ENCODE results near the gene CSRNP2.
"Not testable (repeated sequence)": the region's sequence is repeated elsewhere in the genome, so short reads cannot be mapped to it uniquely, and the experiment has no call there.

Gene CSRNP2

DNA sequence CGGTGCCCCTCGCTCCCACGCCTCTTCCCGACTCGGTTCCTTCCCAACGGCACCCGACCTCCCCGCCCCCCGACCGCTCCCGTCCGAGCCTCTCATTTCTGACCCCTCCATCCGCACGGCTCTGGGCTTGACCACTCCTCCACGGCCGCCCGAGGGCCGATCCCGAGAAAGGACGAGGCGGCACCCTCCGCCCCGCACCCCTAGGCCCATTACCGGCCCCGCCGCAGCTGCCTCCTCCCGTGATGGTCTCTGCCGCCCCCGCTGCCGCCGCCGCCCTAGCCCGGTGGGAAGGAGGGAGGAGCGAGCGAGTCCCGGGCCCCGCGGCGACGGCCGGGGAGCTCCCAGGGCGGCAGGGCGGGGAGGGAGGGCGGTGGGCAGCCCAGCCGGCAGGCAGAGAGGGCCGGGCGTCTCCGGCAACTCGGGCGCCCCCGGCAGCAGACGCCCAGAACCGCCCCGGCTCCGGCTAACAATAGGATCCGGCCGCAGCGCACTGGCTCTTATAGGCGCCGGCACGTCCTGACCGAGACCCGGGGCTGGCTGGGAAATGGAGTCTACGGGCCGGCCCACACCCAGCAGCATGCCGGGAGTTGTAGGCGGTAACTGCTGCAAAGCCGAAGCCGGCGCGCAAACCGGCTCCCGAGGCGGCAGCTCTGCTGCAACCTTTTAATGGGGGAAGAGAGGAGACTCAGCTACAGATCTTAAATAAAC lies at the start of gene CSRNP2:
Gene CSRNP2, minus strand, starts transcription at position 471 of the 708 bp plus-strand sequence. CDS start 7,035 bp downstream, outside the sequence.
- peak; percentile 90 for DNase-seq (ENCODE audit: low read depth)

- DNase-seq (ENCODE audit: low read depth) = no peak
These were observed 49.3 kb upstream of the CSRNP2 start for GRCh38 chr12:51132693-51133092.

DNA sequence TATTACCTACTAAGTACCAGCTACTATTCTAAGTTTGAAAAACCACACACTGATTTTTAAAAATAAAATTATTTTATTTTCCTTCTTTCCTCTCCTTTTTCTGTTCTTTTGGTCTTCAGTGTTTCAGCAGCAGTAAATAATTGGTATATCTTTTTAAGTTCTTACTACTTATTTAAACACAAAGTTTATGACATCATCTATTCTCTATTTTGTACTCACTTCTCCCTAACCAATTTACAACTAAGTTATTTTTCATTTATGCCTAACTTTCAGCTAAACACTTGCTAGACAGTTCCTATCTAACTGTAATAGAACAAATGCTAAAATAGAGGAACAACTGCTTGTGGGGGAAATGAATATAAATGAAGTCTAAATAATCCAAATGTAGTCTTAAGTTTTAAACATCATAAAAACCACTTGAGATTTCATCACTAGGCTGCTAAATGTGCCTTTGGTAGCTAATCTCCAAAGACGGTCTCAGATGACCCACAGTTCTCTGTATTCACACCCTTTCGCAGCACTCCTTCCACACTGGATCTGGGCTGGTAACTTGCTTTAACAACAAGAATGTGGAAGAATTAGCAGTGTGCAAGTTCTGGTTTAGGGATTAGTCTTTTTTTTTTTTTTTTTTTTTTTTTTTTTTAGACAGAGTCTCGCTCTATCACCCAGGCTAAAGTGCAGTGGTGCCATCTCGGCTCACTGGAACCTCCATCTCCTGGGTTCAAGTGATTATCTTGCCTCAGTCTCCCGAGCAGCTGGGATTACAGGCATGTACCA lies 48.5 kb upstream of the CSRNP2 start:
- no peak for DNase-seq (ENCODE audit: low read depth)

DNA sequence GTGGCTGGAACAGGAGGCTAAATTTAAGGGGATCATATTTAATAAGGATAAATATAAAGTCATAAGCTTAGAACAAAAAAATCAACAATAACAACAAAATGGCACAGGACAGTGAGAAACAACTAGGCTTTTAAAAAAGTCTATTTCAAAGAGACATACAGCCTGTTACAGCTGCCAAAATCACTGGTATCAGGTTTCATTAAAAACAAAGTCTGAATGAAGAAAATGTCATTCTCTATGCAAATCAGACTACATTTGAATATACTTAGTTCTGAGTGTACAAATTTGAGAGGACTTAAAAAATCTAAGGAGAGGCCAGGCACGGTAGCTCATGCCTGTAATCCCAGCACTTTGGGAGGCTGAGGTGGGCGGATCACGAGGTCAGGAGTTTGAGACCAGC lies 45.5 kb upstream of the CSRNP2 start:
- no peak for DNase-seq (ENCODE audit: low read depth)

DNA sequence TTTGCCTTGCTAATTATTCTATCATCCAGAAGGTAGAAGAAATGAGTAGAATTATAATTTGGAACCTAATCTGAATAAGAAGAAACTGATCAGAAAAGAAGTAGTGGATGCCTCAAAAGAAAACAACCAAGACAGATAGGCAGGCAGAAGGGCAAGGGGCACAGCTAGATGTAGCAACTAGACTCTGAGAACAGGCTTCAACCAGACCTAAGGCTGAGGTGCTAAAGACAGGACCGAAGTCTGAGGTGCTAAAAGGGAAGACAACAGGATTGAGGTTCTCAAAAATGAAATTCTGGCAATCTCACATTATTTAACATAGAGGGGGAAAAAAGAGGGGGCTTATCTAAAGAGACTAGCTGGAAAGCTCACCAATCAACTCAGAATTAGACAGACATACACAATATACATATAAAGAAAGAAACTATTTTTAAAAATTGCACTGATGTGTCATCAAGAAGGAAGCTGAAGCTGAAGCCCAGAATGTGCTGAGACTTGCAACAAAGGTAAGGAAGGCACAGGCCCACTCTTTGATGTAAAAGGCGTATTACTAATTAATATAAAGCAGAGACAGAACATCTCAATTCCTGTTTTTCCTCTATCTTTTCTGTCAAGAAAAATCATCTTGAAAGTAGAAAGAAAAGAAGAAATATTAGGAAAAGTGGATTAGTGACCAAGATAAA lies 43.8 kb upstream of the CSRNP2 start:
- no peak for DNase-seq (ENCODE audit: low read depth)

GRCh38 chr12:51126297-51126696 lies 42.9 kb upstream of the CSRNP2 start:
- DNase-seq (ENCODE audit: low read depth) = no peak

- DNase-seq (ENCODE audit: low read depth) = no peak
These were observed 41.1 kb upstream of the CSRNP2 start for GRCh38 chr12:51124504-51124903.

- DNase-seq (ENCODE audit: low read depth) = no peak
These were observed 39.4 kb upstream of the CSRNP2 start for GRCh38 chr12:51122844-51123243.

DNA sequence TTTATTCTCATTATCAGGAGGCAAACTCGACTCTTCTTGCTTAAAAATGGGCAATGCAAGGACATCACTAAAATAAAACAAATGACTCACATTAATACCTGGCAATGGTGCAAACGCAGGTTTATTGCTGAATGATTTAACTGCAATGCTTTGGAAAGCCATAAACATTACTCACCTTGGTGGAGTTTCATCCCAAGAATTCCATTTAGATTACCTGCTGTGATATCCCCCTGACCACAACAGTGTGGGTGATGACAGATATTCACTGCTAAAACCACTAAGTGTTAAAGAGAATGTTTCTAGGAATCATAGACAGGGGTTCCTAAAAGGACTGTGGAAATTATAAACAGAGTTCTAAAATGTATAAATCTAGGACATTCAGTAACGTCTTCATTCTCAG lies 35.3 kb upstream of the CSRNP2 start:
- no peak for DNase-seq (ENCODE audit: low read depth)

DNA sequence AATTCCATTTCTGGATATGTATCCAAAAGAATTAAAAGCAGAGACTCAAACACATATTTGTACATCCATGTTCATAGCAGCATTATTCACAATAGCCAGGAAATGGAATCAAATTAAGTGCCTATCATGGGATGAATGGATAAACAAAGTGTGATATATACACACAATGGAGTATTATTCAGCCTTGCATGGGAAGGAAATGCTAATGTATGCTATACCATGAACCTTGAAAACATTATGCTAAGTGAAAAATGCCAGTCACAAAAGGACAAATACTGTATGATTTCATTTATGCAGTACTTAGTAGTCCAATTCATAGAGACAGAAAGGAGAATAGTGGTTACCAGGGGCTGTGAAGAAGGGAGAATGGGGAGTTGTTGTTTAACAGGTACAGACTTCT lies 32.1 kb upstream of the CSRNP2 start:
- DNase-seq (ENCODE audit: low read depth) = no peak

DNA sequence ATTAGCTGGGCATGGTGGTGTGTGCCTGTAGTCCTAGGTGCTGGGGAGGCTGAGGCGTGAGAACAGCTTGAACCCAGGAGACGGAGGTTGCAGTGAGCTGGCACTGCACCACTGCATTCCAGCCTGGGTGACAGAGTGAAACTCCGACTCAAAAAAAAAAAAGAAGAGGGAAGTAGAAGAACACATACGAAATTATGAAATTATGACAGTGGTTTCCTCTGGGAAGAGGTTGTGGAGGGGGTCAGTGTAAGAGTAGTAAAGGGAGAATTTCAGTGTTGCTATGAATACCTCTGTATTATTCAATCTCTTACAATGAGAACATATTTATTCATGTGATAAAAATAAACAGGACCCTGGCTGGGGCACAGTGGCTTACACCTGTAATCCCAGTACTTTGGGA lies 24.7 kb upstream of the CSRNP2 start:
- DNase-seq (ENCODE audit: low read depth) = no peak

DNA sequence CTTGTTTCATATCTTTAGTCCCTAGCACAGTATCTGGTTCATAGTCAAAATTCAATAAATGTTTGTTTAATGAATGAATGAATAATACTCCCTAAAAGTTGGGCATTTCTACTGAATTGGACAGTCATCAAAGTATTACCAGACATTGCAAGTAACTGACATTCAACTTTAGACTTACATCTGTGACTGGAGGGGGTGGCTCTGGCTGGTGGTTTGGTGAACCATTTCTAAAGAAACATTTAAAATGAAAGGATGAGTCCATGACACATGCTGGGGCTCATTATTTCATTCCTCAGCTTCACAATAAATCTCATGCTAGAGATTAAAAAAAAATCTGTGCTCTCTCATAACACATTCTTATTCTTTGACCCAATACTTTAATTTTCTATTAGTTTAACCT lies 20.6 kb upstream of the CSRNP2 start:
- DNase-seq (ENCODE audit: low read depth) = no peak

GRCh38 chr12:51098611-51099010 lies 15.2 kb upstream of the CSRNP2 start:
- no peak for DNase-seq (ENCODE audit: low read depth)

DNA sequence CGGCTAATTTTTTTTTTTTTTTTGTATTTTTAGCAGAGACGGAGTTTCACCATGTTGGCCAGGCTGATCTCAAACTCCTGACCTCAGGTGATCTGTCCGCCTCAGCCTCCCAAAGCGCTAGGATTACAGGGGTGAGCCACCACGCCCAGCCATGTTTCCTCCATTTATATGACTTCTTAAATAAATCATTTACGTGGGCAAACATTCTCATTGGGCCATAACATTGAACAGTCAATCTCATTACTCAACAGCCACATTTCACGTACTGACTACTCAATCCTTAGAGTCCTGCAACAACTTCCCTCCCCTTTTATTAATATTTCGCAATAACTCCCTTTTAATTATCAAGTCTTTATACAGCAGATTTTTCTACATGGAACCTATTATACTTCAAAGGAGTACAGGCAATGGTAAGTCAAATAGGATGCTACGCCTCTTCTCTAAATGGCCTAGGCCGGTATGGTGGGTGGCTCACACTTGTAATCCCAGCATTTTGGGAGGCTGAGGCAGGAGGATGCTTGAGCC lies 7.4 kb upstream of the CSRNP2 start:
- no peak for DNase-seq (ENCODE audit: low read depth)

GRCh38 chr12:51087818-51088217 lies 4.4 kb upstream of the CSRNP2 start:
- DNase-seq (ENCODE audit: low read depth) = no peak

- no peak for DNase-seq (ENCODE audit: low read depth)
These were observed 3.5 kb upstream of the CSRNP2 start for GRCh38 chr12:51086933-51087332.

GRCh38 chr12:51085757-51086156 lies 2.4 kb upstream of the CSRNP2 start:
- no peak for DNase-seq (ENCODE audit: low read depth)

DNA sequence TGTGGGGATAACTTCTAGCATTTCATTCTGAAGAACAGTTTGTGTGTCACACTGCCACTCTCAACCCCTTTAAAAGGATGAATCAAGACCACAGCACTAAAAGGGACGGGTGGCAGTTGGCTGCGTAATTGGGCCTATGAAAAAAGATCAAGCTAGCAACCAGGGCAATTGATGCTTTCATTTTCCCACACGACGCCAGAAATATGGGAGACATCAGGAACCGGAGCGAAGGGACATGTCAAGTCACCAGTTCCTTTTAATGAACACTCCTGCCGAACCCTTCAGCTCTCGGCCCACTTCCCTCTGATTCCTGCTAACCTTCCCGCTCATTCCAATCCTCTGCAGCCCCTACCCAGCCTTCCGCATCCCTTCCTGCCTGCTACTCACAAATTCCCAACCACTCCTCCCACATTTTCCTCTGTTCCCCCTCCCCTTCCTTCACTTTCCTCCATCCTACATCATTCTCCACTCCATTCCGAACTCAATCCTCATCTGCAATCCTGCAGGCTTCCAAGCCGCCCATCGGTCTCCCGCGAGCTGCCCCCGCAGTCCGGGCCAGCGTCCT lies 753 bp downstream of the CSRNP2 start:
- no peak for DNase-seq (ENCODE audit: low read depth)

- DNase-seq (ENCODE audit: low read depth) = no peak
These were observed 2.0 kb downstream of the CSRNP2 start for GRCh38 chr12:51081421-51081820.

DNA sequence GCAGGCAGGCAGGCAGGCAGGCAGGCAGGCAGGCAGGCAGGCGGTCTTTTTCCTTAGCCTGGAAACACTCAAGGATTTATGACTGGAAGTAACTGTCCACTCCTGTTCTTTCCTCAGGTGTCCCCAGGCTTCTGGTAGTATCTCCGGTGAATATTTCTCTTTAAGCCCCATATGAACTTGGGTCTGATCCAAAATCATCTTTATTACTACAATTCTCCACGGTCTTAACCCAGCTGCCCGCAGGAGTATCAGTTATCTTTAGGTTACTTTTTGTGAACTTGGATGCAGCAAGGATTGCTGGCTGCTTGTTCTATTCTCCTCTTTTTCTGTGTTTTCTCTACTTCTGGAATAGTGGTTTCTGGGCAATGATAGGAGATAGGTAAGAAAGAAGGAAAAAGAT lies 3.3 kb downstream of the CSRNP2 start:
- DNase-seq (ENCODE audit: low read depth) = no peak

GRCh38 chr12:51078866-51079265 lies 4.5 kb downstream of the CSRNP2 start:
- DNase-seq (ENCODE audit: low read depth) = not testable (repeated sequence)

GRCh38 chr12:51078346-51078745 lies 5.0 kb downstream of the CSRNP2 start:
- DNase-seq (ENCODE audit: low read depth) = not testable (repeated sequence)
